Lower lobe of right lung (tissue), 2 donors: Measurements from ENCODE around the gene DDIT3. TPM values are rescaled to one million over a fixed set of nuclear protein-coding genes. Genes with fewer than 3 reads are reported as not detected.

ENCODE experiments used
- ATAC-seq, 2 donors: fragments of 200-7000 bp; cut with Tn5 transposase; one replicate each; pipeline ENCODE4 v1.9.1; 2020 to 2022; ENCODE audit warnings: mild to moderate bottlenecking in 2 of 2, moderate library complexity in 2 of 2
- DNase-seq: peaks from one replicate; pipeline ENCODE4 v3.0.0-alpha.2; 2020
- H3K27ac ChIP-seq: fragments of 200-600 bp; one replicate; pipeline ENCODE4 v1.8.0; 2022
- H3K27me3 ChIP-seq: fragments of 200-600 bp; one replicate; pipeline ENCODE4 v1.8.0; 2022; ENCODE audit warnings: low read depth
- H3K36me3 ChIP-seq: fragments of 200-600 bp; one replicate; pipeline ENCODE4 v1.8.0; 2022; ENCODE audit warnings: mild to moderate bottlenecking
- H3K4me1 ChIP-seq: fragments of 200-600 bp; one replicate; pipeline ENCODE4 v1.8.0; 2022
- H3K4me3 ChIP-seq: fragments of 200-600 bp; one replicate; pipeline ENCODE4 v1.8.0; 2022; ENCODE audit warnings: mild to moderate bottlenecking
- H3K9me3 ChIP-seq: fragments of 200-600 bp; one replicate; pipeline ENCODE4 v1.8.0; 2022
- CTCF ChIP-seq: fragments of 200-600 bp; IDR thresholded peaks from one replicate; pipeline ENCODE4 v1.8.0; 2022; ENCODE audit warnings: antibody characterized with exemption, mild to moderate bottlenecking
- intact Hi-C: fragments of 100-400 bp; cut with DNase I; formaldehyde crosslinking; loops from one replicate; pipeline ENCODE4 v1.11.0; 2022
- total RNA-seq: library from RNA; stranded (reverse); fragmentation: NEBNext Ultra II Directional; extraction: Animal tissue kit (Norgen Biotek cat#: 25700); gene quantifications from one replicate; pipeline ENCODE4 v1.2.1, GENCODE V29; 2021
- donor health status: DM: no; HTN: yes; CAD: no; lungs with severe emphysema.

The DDIT3 gene
- total RNA-seq, 1 donor from 2014 or later: 26.1 TPM

GRCh38 chr12:57487055-57487596, 33.2 kb downstream of the DDIT3 start:
- H3K27ac ChIP-seq: peak overlapping the region; percentile 78
- no peaks in the 10 kb centered on the region for H3K27me3 ChIP-seq
- intact Hi-C loops: no loop called here
- H3K4me3 ChIP-seq: peak overlapping the region; percentile 94
- H3K4me1 ChIP-seq: peaks cover 15% of the 10 kb centered on the region
- no peaks in the 10 kb centered on the region for H3K9me3 ChIP-seq
- ATAC-seq (no peak), DNase-seq (no peak)
- TF ChIP-seq CTCF: no peak
- peaks cover 31% of the 10 kb centered on the region for H3K36me3 ChIP-seq

- no peak for TF ChIP-seq CTCF
- peaks cover 17% of the 10 kb centered on the region for H3K36me3 ChIP-seq
- H3K4me1 ChIP-seq: peaks cover 16% of the 10 kb centered on the region
- ATAC-seq (no peak), DNase-seq (no peak)
- H3K27me3 ChIP-seq: no peaks in the 10 kb centered on the region
- H3K9me3 ChIP-seq: no peaks in the 10 kb centered on the region
- intact Hi-C loops: no loop called here
- H3K4me3 ChIP-seq: no peak overlapping the region
- no peak overlapping the region for H3K27ac ChIP-seq
These were observed 34.6 kb downstream of the DDIT3 start for GRCh38 chr12:57485695-57486094.

- Histone ChIP-seq H3K4me3 (no peak overlapping the region), H3K4me1 (peaks cover 20% of the 10 kb centered on the region), H3K27ac (no peak overlapping the region), H3K9me3 (no peaks in the 10 kb centered on the region), H3K27me3 (no peaks in the 10 kb centered on the region), H3K36me3 (no peaks in the 10 kb centered on the region)
- DNase-seq: no peak
- intact Hi-C loops: no loop called here
- ATAC-seq: no peak
- no peak for TF ChIP-seq CTCF
These were observed 36.8 kb downstream of the DDIT3 start for GRCh38 chr12:57483466-57483865.

DNA sequence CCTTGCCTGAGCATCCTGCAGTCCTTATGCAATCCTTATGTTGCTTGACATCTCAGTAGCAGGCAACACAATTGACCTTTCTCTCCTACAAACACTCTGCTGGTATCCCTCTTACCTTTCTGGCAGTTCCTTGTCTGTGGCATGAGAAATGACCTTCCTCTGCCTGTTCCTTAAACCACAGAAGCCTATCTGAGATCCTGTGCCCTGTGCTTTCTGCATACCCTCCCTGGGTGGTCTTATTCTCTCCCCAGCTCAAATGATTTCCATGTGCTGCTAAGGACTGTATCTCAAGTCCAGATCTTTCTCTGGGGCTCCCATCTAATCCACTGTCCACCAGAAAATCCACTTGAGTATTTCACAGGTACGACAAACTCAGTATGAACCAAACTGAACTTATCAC, 38.6 kb downstream of the DDIT3 start:
- Histone ChIP-seq H3K9me3 (no peaks in the 10 kb centered on the region), H3K36me3 (no peaks in the 10 kb centered on the region), H3K4me3 (no peak overlapping the region), H3K27ac (no peak overlapping the region), H3K27me3 (peaks cover 7% of the 10 kb centered on the region), H3K4me1 (peaks cover 18% of the 10 kb centered on the region)
- intact Hi-C loops: no loop called here
- ATAC-seq (no peak), DNase-seq (no peak)
- no peak for TF ChIP-seq CTCF

GRCh38 chr12:57479376-57480115, 40.8 kb downstream of the DDIT3 start, which contains the start of gene ARHGAP9:
TSS of gene ARHGAP9 (minus strand) at chr12:57479866. CDS start at chr12:57479406, 460 bp downstream.
- peak; percentile 49 for DNase-seq
- peak within 1 kb of the TSS; percentile 57 for H3K4me3 ChIP-seq

More at GRCh38 chr12:57479376-57480115, 40.8 kb downstream of the DDIT3 start, which contains the start of gene ARHGAP9:
- intact Hi-C loops: no loop called here
- Histone ChIP-seq H3K27me3 (peaks cover 28% of the 10 kb centered on the region), H3K27ac (peak within 1 kb of the TSS; percentile 78), H3K4me1 (peaks cover 37% of the 10 kb centered on the region), H3K36me3 (peaks cover 2% of the 10 kb centered on the region), H3K9me3 (no peaks in the 10 kb centered on the region)
- ATAC-seq: peak; percentile 12 to 25
- TF ChIP-seq CTCF: no peak
